IPS DF 4.7 (cell line): ENCODE results near the gene CLBA1.

ENCODE experiments used
- DNase-seq: peaks from one replicate; pipeline ENCODE4 v3.0.0-alpha.2; 2013; ENCODE audit warnings: low spot score; ENCODE audit errors: extremely low read depth

Gene CLBA1

DNA sequence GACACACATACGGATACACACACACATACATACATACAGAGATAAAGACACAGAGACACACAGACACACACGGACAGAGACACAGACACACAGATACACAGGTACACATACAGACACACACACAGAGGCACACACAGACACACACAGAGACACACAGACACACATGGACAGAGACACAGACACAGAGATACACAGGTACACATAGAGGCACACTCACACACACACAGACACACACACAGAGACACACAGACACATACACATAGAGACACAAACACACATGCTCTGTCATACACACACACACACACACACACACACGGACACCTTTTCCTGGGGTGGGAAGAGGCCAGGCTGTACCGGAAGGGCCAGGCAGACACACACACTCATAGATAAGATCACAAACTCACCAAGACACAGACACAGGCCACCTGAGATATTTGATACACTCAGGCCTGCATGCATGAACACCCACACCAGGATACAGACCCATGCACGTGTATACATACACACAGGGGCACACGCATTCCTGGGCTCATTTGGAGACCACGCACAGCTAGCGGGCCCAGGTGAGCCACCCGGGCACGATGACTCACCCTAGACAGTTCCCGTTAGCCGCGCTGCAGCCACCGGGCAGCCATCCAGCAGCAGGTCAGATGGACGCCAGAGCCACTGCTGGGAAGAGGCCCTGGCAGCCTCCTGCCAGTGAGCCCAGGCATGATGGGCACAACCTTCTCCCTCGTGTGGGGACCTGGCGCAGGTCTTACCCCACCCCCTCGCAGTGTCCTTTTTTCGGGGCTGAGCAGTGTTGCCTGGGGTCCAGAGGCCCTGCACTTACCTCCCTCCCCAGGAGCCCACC lies 5.6 kb upstream of the CLBA1 start:
- DNase-seq: no peak

GRCh38 chr14:104980611-104981531 lies 4.7 kb upstream of the CLBA1 start:
- DNase-seq: no peak

GRCh38 chr14:104981699-104982541 lies 3.7 kb upstream of the CLBA1 start:
- DNase-seq: no peak

GRCh38 chr14:104982548-104983230 lies 2.9 kb upstream of the CLBA1 start:
- no peak for DNase-seq

GRCh38 chr14:104983231-104983721 lies 2.3 kb upstream of the CLBA1 start:
- no peak for DNase-seq

- no peak for DNase-seq
Observed at GRCh38 chr14:104984056-104984894, 1.3 kb upstream of the CLBA1 start.

- no peak for DNase-seq
Observed at GRCh38 chr14:104986487-104987164, 1.0 kb downstream of the CLBA1 start.

DNA sequence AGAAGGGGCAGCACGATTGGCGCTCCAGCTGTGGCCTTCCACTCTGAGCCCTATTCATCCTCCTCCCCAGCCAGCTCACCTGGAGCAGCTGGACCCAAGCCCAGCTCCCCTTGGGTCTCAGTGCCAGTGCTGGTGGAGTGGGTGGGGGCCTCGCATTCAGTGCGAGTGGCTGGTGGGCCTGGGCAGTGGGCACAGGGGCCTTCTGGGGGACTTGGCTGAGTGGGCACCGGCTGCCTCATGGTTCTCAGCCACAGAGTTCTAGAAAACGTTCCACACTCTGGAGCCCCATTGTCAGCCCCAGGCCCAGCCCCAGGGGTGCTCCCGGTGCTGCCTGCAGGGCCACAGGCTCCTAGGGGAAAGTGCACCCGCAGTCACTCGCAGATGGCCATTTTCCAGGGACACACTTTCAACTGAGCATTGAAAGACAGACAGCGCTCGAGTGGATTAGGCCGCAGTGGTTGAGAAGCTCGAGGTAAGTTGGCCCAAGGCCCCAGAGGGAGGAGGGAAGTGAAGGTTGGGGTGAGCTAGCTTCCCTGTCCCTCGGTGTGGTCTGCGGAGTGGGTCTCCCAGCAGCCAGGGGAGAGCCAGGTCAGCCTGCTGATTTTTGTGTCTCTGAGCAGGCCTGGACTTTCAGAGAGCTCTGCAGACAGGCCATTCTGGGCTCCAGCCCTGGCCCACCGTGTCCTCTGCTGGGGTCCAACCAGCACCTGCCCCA lies 3.8 kb downstream of the CLBA1 start:
- no peak for DNase-seq

DNA sequence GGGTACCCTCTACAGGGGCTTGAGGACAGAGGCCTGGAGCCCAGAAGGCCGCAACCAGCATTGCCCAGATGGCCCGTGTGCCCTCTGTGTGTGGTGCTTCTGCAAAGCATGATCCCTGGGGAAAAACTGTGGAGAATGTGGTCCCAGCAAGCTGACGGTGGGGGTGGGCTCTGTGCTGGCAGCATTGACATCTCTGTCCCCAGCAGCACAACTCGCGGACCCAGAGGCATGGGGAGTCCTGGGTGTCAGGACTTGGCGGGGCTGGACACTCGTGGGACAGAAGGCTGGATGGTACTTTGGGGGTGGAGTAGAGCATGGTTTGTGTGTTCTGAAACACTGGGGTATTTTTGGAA lies 4.3 kb downstream of the CLBA1 start:
- no peak for DNase-seq

GRCh38 chr14:104991896-104992230 lies 6.3 kb downstream of the CLBA1 start:
- no peak for DNase-seq

DNA sequence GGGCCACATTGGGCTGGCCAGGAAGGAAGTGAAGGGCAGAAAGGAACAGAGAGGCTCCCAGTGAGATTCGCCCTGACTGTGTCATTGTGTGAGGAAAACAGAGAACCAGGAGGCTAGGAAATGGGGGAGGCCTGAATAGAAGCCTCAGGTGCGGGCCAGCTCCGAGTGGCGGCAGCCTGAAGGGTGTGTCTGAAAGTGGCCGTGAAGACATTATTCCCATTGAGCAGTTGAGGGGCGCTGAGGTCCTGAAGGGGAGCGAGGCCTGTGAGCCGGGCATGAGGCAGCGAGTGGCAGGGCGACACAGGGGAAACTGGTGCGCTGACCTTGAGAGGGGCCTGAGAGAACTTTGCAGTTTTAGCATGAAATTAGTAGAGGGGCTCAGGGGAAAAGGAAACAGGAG lies 6.9 kb downstream of the CLBA1 start:
- DNase-seq: no peak

GRCh38 chr14:104993306-104993705 lies 7.7 kb downstream of the CLBA1 start:
- no peak for DNase-seq

GRCh38 chr14:104993808-104994591 lies 8.4 kb downstream of the CLBA1 start:
- DNase-seq: no peak

DNA sequence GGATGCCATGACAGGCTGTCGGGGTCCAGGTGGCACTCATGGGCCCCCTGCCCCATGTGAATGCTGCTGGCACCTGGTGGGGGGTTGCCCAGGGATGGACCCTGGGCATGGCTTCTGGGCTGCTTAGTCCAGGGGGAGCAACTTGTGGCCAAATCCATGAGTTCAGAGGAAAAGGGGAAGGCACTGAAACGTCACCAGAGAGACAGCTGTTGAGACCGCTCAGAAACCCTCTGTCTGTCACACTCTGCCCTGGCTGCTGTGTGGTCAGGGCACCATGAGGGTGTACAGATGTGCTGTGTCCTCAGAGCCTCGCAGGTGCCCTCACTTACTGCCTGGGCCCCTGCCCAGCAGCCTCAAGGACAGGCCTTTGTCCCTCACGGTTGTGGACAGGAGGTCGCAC lies 9.4 kb downstream of the CLBA1 start:
- DNase-seq: no peak

DNA sequence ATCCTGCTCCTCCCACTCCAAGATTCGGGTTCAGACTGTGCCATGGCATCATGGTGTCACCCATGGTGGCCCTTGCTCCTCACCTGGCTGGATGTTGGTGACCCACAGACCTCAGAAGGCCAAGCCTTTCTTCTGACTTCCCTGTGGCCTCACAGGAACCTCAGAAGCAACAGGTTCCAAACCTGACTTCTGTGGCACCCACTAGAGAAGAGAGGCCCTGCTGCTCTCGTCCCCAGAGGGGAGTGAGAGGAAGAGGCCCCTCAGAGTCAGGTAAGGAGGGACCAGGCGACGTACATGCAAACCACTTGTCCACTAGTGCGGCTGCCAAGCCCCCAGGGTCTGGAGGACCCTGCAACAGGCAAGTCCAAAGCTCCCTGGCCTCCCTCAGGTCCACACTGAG lies 10.4 kb downstream of the CLBA1 start:
- no peak for DNase-seq

- DNase-seq: no peak
Observed at GRCh38 chr14:104996483-104996882, 10.9 kb downstream of the CLBA1 start.

- no peak for DNase-seq
Observed at GRCh38 chr14:104998801-104999200, 13.2 kb downstream of the CLBA1 start.

- no peak for DNase-seq
Observed at GRCh38 chr14:104999361-104999760, 13.8 kb downstream of the CLBA1 start.
